Germinal center (tissue), 1 donor: ENCODE data around the gene CCDC7.
"Not testable (repeated sequence)": the region's sequence is repeated elsewhere in the genome, so short reads cannot be mapped to it uniquely, and the experiment has no call there.

ENCODE experiments used
- DNase-seq: peaks from one replicate; pipeline ENCODE4 v3.0.0; 2012; ENCODE audit warnings: mixed read lengths, low spot score

Gene CCDC7

GRCh38 chr10:32562695-32563094 is 116.8 kb downstream of the CCDC7 start:
- DNase-seq, result not testable (repeated sequence)

GRCh38 chr10:32577448-32577847 is 131.5 kb downstream of the CCDC7 start:
- DNase-seq, result no peak

GRCh38 chr10:32582946-32583345 is 137.0 kb downstream of the CCDC7 start:
- no peak for DNase-seq

GRCh38 chr10:32598022-32598421 is 152.1 kb downstream of the CCDC7 start:
- DNase-seq, result not testable (repeated sequence)

GRCh38 chr10:32600317-32600716 is 154.4 kb downstream of the CCDC7 start:
- DNase-seq, result no peak

- DNase-seq, result not testable (repeated sequence)
These were observed 155.6 kb downstream of the CCDC7 start for GRCh38 chr10:32601562-32601961.

GRCh38 chr10:32605787-32606186 is 159.8 kb downstream of the CCDC7 start:
- DNase-seq, result no peak

GRCh38 chr10:32610543-32610942 is 164.6 kb downstream of the CCDC7 start:
- DNase-seq, result not testable (repeated sequence)

- no peak for DNase-seq
These were observed 170.5 kb downstream of the CCDC7 start for GRCh38 chr10:32616438-32616837.

GRCh38 chr10:32618482-32618881 is 172.5 kb downstream of the CCDC7 start:
- DNase-seq, result no peak

- no peak for DNase-seq
These were observed 176.0 kb downstream of the CCDC7 start for GRCh38 chr10:32621969-32622368.

- no peak for DNase-seq
These were observed 176.5 kb downstream of the CCDC7 start for GRCh38 chr10:32622409-32622808.

GRCh38 chr10:32627183-32627582 is 181.2 kb downstream of the CCDC7 start:
- DNase-seq, result no peak

GRCh38 chr10:32629910-32630309 is 184.0 kb downstream of the CCDC7 start:
- no peak for DNase-seq

GRCh38 chr10:32646535-32646934 is 200.6 kb downstream of the CCDC7 start:
- no peak for DNase-seq

- DNase-seq, result peak; percentile 14
These were observed 204.3 kb downstream of the CCDC7 start for GRCh38 chr10:32650246-32650655.

- not testable (repeated sequence) for DNase-seq
These were observed 211.5 kb downstream of the CCDC7 start for GRCh38 chr10:32657430-32657829.

- no peak for DNase-seq
These were observed 215.4 kb downstream of the CCDC7 start for GRCh38 chr10:32661346-32661745.

- no peak for DNase-seq
These were observed 235.0 kb downstream of the CCDC7 start for GRCh38 chr10:32680803-32681557.

GRCh38 chr10:32684291-32684690 is 238.4 kb downstream of the CCDC7 start:
- DNase-seq, result no peak

GRCh38 chr10:32687116-32687515 is 241.2 kb downstream of the CCDC7 start:
- DNase-seq, result no peak

- no peak for DNase-seq
These were observed 241.6 kb downstream of the CCDC7 start for GRCh38 chr10:32687546-32687945.

GRCh38 chr10:32692174-32692573 is 246.2 kb downstream of the CCDC7 start:
- no peak for DNase-seq

GRCh38 chr10:32693441-32693979 is 247.6 kb downstream of the CCDC7 start:
- DNase-seq, result no peak
